GM18951 (cell line): ENCODE results near the gene WDR70.
"Not testable (repeated sequence)": the region's sequence is repeated elsewhere in the genome, so short reads cannot be mapped to it uniquely, and the experiment has no call there.

Experiments used
- POLR2A ChIP-seq: IDR thresholded peaks from 4 replicates; pipeline ENCODE4 v1.6.1; 2011; ENCODE audit warnings: mild to moderate bottlenecking; ENCODE audit not compliant: insufficient read length, insufficient read depth; ENCODE audit errors: extremely low read depth
- in situ Hi-C: fragments of 300-500 bp; cut with MboI; formaldehyde crosslinking; loops from one replicate; pipeline ENCODE4 v1.12.0; 2022; ENCODE audit warnings: low sequenced_read_pairs, mixed read lengths, inconsistent platforms; ENCODE audit not compliant: unreplicated experiment

Gene WDR70

DNA sequence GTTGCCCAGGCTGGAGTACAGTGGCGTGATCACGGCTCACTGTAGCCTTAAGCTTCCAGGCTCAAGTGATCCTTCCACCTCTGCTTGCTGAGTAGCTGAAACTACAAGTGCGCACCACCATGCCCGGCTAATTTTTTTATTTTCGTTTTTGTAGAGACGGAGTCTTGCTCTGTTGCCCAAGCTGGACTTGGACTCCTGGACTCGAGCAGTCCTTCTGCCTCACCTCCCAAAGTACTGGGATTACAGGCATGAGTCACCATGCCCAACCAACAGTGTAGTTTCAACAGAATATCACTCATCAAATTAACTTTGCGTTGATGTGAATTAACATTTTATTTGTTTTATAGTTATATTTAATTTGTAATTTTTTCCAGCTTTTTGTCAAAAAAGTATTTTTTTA, 45.3 kb downstream of the WDR70 start:
- in situ Hi-C loops, result loop anchor here (25.0 kb wide), 1 partner anchor 763 kb away; no protein-coding TSS in a partner anchor
- TF ChIP-seq POLR2A, result no peak

DNA sequence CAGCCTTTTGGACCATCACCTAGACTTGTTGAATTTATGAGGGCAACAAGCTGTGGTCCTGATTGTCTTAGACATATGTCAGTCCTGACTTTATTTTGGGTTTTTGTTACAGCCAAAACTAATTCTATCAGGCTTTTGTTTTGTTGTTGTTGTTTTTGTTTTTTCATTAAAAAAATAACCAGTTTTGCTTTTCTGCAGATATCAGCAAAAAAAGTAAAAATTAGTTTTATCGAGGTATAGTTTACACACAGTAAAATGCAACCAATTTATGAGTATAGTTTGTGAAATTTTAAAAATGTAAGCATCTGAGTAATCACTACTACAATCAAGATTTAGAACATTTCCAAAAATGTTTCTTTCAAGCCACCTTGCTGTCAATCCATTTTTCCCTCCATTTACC, 48.9 kb downstream of the WDR70 start:
- in situ Hi-C loops, result no loop called here
- TF ChIP-seq POLR2A, result no peak

DNA sequence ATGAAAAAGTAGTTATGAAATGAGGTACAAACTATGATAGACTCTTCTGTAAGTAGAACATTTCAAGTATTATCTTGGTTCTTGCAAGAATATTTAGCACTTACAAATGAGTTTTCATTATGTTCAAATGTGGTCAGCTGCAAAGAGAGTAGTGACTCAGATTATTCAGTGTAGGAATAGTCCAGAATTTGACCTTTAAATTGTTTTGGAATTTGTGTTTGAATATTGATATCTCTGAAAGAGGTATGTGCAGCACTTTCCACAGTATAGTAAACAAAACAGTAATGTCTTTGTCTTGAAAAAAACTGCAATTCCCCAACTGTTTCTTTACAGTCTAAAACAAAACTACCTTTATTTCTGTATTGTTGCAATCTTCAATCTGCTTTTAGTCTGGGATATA, 56.1 kb downstream of the WDR70 start:
- in situ Hi-C loops, result no loop called here
- TF ChIP-seq POLR2A, result no peak

DNA sequence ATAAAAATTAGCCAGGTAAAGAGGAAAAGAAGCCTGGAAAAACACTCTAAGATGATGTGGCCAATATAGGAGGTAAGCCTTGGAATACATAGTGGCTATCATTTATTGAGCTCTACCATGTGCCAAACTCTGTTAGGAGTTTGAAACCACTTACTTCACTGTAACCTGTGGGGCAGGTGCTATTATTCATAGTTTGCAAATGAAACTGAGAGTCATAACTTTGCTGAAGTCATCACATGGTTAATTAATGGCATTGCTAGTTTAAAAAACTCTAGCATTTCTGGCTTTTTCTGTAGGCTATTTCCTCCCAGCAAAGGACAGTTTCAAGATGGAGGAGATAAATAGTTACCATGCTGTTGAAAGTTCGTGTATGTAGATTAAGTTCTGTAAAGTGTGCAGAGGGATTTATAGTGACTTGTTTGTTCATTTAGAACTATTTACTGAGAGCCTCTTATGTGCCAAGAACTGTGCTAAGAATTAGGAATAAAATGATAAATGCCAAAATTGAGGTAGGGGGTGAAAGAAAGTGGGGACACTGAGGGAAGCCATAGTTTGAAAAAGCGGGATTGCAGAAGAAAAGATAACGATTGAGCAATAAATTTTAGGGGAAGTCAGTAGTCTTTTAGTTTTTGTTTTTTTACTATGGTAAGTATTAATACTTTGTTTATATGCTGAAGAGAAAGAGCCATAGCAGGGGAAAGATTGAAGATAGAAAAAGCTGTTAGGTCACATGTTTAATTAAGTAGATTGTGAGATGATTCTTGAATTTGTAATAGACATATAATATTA, 57.2 kb downstream of the WDR70 start:
- no peak for TF ChIP-seq POLR2A
- in situ Hi-C loops, result no loop called here

DNA sequence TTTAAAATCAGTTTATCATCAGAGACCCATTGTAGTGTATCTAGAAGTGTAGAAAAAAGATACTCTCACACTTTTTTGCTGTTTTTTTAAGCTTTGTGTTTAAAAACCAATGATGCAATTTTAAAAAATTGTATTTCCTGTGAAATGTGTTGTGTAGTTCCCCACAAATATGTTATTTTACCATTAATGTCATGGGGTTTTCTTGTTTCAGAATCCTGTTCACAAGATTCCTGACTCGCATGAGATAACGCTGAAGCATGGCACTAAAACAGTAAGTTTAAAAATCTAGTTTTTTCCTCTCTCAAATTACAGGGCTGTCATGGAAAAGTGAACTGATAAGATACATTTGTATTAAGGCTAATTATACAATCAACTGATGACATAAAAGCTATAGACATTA, 58.6 kb downstream of the WDR70 start:
- in situ Hi-C loops, result no loop called here
- TF ChIP-seq POLR2A, result no peak

DNA sequence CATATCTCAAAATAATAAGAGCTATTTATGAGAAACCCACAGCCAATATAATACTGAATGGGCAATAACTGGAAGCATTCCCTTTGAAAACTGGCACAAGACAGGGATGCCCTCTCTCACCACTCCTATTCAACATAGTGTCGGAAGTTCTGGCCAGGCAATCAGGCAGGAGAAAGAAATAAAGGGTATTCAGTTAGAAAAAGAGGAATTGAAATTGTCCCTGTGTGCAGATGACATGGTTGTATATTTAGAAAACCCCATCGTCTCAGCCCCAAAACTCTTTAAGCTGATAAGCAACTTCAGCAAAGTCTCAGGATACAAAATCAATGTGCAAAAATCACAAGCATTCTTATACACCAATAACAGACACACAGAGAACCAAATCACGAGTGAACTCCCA, 66.7 kb downstream of the WDR70 start:
- in situ Hi-C loops, result not testable (repeated sequence)

DNA sequence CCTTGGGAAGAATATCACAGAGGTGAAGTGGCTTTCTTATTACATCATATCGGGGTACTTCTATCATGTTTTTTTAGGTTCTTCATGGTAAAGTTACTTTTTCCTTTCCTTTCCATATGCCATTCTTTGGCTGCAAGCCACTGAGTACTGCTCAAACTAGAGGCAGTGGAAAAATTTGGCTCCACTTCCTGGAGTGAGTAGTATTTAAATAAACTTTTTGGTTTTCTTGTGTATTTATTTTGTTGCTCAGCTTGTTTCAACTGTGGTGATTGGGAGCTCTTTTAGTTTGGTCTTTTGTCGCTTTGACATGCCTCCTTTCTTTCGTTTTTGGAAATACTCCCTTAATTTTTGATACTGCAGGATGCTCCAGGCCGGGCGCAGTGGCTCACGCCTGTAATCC, 69.8 kb downstream of the WDR70 start:
- no peak for TF ChIP-seq POLR2A
- in situ Hi-C loops, result no loop called here

DNA sequence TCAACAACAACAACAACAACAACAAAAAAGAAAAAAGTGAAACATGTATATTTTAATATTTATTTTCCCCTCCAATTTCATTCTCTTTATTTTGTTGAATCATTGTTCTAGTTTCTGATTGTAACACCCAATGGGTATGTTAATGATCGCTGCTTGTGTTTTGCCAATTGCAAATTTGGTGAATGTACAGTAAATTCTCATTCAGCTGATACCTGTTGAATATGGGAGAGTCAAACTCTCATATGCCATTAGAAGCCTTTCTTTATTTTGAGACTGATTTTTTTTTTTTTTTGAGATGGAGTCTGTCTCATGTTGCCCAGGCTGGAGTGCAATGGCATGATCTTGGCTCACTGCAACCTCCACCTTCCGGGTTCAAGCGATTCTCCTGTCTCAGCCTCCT, 72.9 kb downstream of the WDR70 start:
- in situ Hi-C loops, result not testable (repeated sequence)

DNA sequence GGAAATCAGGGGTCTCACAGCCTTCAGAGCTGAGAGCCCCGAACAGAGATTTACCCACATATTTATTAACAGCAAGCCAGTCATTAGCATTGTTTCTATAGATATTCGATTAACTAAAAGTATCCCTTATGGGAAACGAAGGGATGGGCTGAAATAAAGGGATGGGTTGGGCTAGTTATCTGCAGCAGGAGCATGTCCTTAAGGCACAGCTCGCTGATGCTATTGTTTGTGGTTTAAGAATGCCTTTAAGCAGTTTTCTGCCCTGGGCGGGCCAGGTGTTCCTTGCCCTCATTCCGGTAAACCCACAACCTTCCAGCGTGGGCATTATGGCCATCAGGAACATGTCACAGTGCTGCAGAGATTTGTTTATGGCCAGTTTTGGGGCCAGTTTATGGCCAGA, 74.1 kb downstream of the WDR70 start:
- in situ Hi-C loops, result not testable (repeated sequence)

DNA sequence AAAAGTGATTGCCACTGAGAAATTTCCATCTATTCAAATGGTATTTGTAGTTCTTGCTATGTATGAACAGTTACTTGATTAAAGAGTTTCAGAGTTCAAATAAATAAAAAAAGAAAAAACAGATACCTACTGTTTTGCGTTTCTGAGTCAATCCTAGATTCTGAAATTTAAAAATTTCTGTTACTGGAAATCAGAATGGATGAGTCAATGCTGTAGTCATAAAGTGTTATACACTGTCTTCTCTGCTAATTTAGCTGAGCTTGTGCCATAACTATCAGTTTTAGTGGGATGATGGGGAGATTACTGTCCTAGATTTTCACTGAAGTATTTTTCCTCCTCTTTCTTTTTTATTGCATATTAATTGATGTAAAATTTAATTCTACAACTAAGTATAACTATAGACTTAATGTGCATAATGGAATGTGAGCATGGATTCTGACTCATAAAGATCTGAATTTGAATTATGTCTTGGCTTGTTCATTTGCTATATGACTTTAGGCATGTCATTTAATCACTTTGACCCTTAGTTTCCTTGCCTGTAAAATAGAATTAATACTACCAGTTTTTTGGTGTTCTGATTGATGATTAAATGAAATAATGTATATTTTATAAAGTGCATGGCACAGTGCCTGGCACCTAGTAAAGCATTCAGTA, 75.4 kb downstream of the WDR70 start:
- in situ Hi-C loops, result not testable (repeated sequence)

DNA sequence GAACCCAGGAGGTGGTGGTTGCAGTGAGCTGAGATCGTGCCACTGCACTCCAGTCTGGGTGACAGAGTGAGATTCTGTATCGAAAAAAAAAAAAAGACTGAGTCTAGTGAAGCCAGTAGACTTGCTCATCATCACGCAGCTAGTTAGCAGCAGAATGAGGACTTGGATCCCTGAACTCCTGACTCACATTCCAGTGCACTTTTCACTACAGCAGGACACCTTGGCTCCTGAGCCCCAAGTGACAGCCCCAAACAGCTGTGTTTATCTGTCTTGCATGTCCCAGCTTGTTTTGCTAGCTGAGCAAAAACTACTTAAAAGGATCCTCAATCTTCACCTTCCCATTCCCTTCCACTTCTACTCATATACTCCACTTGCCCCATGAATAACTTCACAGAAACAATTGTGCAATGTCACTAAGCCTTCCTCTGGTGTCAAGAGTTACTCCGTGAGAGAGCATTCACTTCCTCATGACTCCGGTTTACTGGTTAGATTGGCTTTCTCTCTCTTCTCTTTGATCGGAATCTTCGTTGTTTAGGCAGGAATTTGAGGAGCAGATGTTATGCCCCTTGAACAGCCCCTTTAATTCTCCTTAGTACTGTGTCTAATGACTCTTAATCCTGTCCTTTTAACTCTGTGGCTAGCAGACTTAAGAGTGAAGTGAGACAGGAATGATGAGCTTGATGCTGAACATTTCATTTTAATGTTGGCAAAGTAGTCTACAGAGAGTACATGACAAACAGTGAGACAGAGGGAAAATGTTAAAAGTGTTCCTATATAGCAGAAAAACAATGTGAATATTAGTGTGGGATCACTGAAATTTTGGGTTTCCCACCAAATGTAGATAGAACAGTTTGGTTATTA, 84.3 kb downstream of the WDR70 start:
- in situ Hi-C loops, result not testable (repeated sequence)

DNA sequence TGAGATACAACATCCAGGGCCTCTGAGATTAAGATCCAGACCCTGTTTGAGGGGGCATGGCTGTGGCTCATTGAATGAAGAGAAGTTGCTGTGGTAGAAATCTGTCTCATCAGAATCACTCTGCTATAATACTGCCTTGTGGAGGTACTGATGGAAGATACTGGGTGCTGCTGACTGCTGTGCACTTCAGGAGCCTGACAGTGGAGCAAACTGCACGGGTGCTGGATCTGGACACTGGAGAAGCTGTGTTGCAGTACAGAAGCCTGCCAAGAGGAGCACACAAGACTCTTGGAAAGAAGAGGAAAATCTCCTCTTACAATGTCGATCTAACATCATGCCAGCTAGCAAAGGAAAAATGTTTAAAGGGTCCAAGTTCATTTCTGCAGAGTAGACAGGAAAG, 85.5 kb downstream of the WDR70 start:
- in situ Hi-C loops, result not testable (repeated sequence)

DNA sequence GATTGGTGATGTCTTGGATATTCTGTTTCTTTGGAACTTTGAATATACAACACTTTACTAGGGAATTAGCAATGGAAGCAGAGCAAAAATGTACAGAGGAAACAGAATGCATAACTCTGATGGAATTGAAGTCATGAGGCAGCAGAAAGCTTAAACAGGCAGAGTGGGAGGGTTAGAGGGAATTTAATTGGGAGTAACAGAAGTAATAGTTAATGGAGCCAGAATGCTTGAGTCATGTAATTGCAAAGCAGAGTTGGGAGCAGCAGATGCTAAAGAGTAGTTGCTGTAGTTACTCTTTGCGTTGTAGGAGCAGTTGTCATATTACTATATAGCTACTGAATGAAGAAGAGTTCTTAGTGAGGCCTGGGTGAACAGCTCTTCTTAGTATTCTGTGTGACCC, 90.3 kb downstream of the WDR70 start:
- in situ Hi-C loops, result not testable (repeated sequence)

DNA sequence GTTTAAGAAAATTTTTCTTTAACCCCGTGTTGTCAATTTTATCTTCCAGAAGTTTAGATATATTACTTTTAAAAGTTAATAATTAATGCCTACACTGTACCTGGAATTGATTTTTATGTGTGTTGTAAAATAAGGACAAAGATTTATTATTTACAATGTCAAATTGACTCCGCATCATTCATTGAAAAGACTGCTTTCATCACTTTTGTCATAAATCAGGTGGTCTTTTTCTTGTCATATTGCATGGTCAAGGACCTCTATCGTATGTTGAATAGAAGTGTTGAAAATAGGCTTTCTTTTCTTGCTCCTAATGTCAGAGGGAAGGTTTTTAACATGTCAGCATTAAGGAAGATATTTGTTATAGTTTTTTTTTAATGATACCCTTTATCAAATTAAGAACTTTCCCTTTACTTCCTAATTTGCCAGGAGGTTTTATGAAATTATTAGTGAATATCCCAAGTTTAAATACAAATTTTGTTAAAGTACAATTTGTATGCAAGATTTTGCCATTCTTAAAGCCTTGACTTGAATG, 92.6 kb downstream of the WDR70 start:
- TF ChIP-seq POLR2A, result no peak
- in situ Hi-C loops, result no loop called here
